ENCODE measurements around the gene SPATA31C1. TPM values are rescaled to one million over a fixed set of nuclear protein-coding genes. Genes with fewer than 3 reads are reported as not detected.
"Not testable (repeated sequence)": the region's sequence is repeated elsewhere in the genome, so short reads cannot be mapped to it uniquely, and the experiment has no call there.

SPATA31C1 gene
- total RNA-seq, 1 donor from 2014 or later = not detected

GRCh38 chr9:87923012-87923411, 5.2 kb downstream of the SPATA31C1 start:
- intact Hi-C loops (cut with DNase I); DNase-seq (ENCODE audit: low spot score); ATAC-seq: not testable (repeated sequence)

- ATAC-seq; intact Hi-C loops (cut with DNase I); DNase-seq (ENCODE audit: low spot score): not testable (repeated sequence)
These were observed 7.1 kb downstream of the SPATA31C1 start for GRCh38 chr9:87924851-87925250.

DNA sequence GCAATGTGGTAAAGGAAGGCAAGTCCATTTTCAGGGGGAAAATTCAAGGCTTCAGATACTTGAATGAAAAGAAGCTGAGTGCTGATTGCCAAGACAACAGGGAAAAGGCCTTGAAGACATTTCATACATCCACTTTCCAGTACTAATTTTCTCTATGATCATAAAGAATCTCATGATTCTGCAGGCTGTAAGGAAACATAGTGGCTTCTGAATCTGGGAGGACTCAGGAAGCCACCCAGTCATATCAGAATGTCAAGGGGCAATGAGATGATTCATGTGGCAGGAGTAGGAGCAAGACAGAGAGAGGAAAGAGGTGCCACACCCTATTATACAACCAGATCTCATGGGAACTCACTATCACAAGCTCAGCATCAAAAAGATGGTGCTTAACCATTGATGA, 11.4 kb downstream of the SPATA31C1 start:
- ATAC-seq; DNase-seq (ENCODE audit: low spot score); intact Hi-C loops (cut with DNase I): not testable (repeated sequence)

DNA sequence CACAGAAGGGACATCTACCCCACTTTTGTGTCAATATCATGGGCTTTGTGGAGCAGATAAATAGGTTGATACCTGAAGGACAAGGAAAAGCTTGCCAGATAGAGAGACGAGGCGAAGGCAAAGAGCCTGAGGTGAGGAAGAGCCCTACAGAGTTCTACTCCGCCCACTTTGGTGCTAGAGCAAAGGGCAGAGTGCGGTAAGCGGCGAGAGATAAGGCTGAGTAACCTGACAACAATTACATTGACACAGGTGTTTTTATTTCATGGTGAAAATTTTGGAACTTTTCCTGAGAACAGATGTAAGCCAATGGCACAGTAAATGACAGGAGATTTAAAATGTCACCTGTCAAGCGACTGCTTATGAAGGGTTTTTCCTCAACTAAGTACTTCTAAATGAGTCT, 16.7 kb downstream of the SPATA31C1 start:
- ATAC-seq; DNase-seq (ENCODE audit: low spot score); intact Hi-C loops (cut with DNase I): not testable (repeated sequence)

- intact Hi-C loops (cut with DNase I); ATAC-seq; DNase-seq (ENCODE audit: low spot score): not testable (repeated sequence)
These were observed 19.6 kb downstream of the SPATA31C1 start for GRCh38 chr9:87937352-87937751.

- ATAC-seq; DNase-seq (ENCODE audit: low spot score): not testable (repeated sequence)
These were observed 20.2 kb downstream of the SPATA31C1 start for GRCh38 chr9:87937918-87938317.

GRCh38 chr9:87938336-87938735, 20.6 kb downstream of the SPATA31C1 start:
- ATAC-seq; intact Hi-C loops (cut with DNase I); DNase-seq (ENCODE audit: low spot score): not testable (repeated sequence)

More at GRCh38 chr9:87937918-87938317, 20.2 kb downstream of the SPATA31C1 start:
- intact Hi-C loops (cut with DNase I) = not testable (repeated sequence)

DNA sequence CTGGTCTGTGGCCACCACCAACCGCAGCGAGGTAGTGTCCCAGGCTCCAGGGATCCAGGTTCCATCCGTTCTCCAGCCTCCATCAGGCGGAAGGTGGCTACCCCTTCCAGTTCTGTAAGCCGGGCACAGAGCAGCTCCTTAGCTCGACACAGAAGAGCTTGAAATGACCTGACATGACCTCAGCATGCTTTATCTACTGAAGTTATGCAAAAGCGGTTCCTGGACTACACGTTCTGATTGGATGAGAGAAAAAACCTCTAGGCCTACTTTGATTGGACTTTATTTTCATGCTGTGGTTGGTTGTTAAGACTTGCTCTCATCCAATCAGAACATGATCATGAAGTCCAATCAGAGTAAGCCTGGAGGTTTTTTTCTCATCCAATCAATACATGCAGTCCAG, 21.3 kb downstream of the SPATA31C1 start:
- DNase-seq (ENCODE audit: low spot score); intact Hi-C loops (cut with DNase I); ATAC-seq: not testable (repeated sequence)

GRCh38 chr9:87944096-87944495, 26.3 kb downstream of the SPATA31C1 start:
- intact Hi-C loops (cut with DNase I) = no loop called here
- ATAC-seq (no peak), DNase-seq (ENCODE audit: low spot score) (no peak)

GRCh38 chr9:87944682-87945081, 26.9 kb downstream of the SPATA31C1 start:
- ATAC-seq = no peak
- intact Hi-C loops (cut with DNase I) = no loop called here
- no peak for DNase-seq (ENCODE audit: low spot score)

GRCh38 chr9:87950296-87950695, 32.5 kb downstream of the SPATA31C1 start:
- ATAC-seq (no peak), DNase-seq (ENCODE audit: low spot score) (no peak)
- intact Hi-C loops (cut with DNase I) = no loop called here

DNA sequence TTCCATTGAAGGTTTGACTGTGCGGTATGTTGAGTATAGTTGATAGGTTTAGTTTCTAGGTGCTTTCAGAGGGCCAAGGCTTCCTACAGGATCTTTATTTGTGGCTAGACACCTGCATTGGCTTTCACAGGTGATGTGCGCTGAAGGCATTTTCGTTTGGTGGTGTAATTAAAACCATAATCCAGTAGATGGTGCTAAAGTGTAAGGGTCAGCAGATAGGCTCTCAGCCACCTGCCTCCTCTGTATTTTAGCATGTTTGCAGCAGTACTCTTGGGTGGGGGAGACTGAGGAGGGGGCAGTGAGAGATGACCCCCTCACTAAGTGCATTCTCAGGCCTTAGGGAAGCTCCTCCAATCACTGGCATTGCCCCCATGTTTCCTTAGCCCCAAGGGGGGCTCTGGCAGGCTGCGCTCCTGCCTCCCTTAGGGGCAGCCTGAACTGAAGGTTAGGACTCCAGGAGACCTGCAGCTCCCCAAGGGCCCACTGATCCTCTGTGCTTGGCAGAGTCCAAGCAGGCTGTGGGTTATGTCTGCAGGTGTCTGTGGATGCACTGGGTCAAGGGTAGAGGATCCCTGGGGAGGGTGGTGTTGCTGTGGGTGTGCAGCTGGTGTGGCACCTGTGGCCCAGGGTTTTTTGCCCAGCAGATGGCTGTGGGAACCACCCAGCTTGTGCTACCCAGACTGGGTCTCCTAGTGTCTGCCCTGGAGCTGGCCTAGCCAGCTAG, 33.2 kb downstream of the SPATA31C1 start:
- intact Hi-C loops (cut with DNase I) = no loop called here
- DNase-seq (ENCODE audit: low spot score) (no peak), ATAC-seq (no peak)

- intact Hi-C loops (cut with DNase I) = no loop called here
- ATAC-seq (no peak), DNase-seq (ENCODE audit: low spot score) (no peak)
These were observed 36.5 kb downstream of the SPATA31C1 start for GRCh38 chr9:87954230-87954629.

DNA sequence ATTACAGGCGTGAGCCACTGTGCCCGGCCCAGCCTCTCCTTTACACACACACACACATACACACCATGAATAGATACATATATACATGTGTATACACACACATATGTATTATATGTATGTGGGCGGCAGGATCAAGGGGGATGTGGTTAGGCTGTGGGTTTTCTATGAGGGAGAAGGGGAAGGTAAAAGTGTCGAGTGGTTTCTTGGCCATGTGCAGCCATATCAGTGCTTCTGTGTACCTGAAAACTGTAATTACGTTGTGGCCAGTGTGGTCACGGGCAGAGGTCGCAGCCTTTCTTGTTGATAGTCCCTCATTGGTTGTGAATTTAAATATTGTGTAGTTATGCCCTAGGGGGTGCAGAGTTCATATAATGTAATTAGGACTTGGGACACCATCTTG, 40.1 kb downstream of the SPATA31C1 start:
- ATAC-seq = no peak
- intact Hi-C loops (cut with DNase I) = no loop called here
- DNase-seq (ENCODE audit: low spot score) = no peak

DNA sequence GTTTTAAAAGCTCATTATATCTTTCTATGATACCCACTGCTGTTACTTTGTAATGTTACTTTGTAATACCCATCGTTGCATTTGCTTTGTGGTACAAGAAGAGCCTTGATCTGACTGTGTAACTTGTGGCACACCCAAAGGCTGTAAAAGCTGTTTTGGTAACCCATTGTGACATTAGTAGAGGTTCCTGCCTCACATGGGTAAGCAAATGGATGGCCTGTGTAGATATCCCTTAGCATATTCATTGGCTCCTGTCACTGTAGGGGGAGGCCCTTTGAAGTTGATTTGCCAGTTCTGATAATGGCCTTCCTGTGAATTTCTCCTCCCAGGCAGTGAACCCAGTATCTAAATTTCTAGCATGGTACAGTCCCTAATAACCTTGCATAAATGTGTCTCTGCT, 40.8 kb downstream of the SPATA31C1 start:
- intact Hi-C loops (cut with DNase I) = no loop called here
- no peak for ATAC-seq
- no peak for DNase-seq (ENCODE audit: low spot score)

DNA sequence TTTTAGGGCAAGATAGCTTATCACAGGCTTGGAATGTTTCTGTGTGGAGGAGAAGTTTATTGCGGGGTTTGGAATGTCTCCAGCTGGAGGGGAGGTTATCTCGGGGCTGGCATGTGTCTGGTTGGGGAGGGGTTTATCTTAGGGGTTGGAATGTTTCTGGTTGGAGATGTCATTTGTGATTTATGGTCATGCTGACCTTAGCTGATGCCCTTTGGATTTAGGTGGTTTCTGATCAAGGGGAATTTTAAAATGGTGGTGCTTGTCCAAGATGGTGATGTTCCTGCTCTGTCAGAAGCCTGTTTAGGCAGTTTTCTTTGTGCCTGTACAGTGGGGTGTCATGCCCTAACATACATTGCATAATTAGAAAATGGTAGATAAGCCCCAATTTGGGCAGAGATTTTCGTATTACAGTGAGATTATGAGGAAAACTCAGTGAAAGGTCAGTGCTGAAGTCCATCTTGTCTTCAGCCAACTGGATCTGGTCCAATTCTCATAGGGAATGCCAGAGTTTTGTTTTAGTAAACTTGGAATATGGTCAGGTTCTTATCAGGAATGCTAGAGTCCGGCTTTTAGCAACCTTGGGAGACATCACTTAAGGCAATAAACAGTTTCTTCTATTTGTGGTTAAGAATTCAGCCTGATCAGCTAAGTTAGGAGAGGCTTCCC, 42.3 kb downstream of the SPATA31C1 start:
- intact Hi-C loops (cut with DNase I) = loop anchor here (2.0 kb wide), 1 partner anchor 71 kb away; no protein-coding TSS in a partner anchor
- ATAC-seq (peak; percentile 51), DNase-seq (ENCODE audit: low spot score) (no peak)

- intact Hi-C loops (cut with DNase I) = no loop called here
- DNase-seq (ENCODE audit: low spot score) (no peak), ATAC-seq (no peak)
These were observed 46.0 kb downstream of the SPATA31C1 start for GRCh38 chr9:87963770-87964169.

DNA sequence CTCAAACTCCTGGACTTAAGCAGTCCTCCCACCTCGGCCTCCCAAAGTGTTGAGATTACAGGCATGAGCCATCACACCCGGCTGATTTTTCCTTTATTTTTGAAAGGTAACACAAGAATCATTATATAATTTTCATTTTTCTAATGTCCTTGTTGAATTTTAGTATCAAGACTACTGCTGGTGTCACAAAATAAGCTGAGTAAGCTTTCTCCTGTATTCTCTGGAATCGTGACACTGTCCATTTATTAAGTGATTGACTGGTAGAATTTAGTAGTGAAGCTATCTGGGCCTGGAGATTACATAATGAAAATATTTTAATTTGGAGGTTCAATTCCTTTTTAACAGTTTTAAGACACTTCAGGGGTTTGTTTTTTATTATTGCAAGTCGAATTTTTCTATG, 47.1 kb downstream of the SPATA31C1 start:
- no peak for DNase-seq (ENCODE audit: low spot score)
- intact Hi-C loops (cut with DNase I) = no loop called here
- ATAC-seq = no peak

DNA sequence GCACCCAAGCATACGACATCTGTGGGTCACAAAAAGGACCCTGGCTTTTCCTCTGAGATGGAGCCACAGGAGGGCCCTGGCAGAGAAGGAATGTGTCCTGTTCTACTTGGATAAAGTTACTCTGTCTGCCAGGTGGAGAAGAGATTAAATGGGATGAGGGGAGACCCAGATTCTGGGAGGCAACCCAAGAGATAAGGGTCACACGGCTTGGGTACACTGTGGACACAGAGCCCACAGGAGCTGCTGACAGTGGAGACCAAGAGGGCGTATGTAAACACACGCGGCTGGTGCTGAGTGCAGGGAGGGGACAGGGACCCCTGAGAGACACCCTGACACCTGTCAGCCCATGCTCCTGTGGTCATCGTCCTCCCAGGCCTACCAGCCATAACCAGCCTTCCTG, 50.4 kb downstream of the SPATA31C1 start:
- no peak for ATAC-seq
- intact Hi-C loops (cut with DNase I) = no loop called here
- no peak for DNase-seq (ENCODE audit: low spot score)

GRCh38 chr9:87970602-87971001, 52.8 kb downstream of the SPATA31C1 start:
- intact Hi-C loops (cut with DNase I) = no loop called here
- no peak for DNase-seq (ENCODE audit: low spot score)
- ATAC-seq = no peak

Data from sciatic nerve (tissue), 2 donors.